Effector CD4-positive, alpha-beta T cell (primary cell): Measurements from ENCODE around the gene GRN.
A peak's percentile ranks its signal among the peaks of the same experiment; 100 is the strongest.

Experiments
- DNase-seq: peaks from one replicate; pipeline ENCODE4 v3.0.0-alpha.2; 2020
- total RNA-seq: gene quantifications from one replicate; lab custom pipeline; 2026; lab: John Stamatoyannopoulos, UW

The GRN gene
- total RNA-seq: 8.4 reads per million, percentile 28 among the genes with 10 or more reads in this experiment

DNA sequence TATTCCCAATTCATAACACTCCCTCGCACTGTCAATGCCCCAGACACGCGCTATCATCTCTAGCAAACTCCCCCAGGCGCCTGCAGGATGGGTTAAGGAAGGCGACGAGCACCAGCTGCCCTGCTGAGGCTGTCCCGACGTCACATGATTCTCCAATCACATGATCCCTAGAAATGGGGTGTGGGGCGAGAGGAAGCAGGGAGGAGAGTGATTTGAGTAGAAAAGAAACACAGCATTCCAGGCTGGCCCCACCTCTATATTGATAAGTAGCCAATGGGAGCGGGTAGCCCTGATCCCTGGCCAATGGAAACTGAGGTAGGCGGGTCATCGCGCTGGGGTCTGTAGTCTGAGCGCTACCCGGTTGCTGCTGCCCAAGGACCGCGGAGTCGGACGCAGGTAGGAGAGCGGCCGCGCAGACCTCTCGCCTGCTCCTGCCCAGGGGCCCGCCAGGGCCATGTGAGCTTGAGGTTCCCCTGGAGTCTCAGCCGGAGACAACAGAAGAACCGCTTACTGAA, at the start of gene GRN:
TSS of gene GRN (plus strand) at position 364 of the 515 bp plus-strand sequence. CDS start 3,863 bp downstream, outside the sequence.
- peak; percentile 74 for DNase-seq

DNA sequence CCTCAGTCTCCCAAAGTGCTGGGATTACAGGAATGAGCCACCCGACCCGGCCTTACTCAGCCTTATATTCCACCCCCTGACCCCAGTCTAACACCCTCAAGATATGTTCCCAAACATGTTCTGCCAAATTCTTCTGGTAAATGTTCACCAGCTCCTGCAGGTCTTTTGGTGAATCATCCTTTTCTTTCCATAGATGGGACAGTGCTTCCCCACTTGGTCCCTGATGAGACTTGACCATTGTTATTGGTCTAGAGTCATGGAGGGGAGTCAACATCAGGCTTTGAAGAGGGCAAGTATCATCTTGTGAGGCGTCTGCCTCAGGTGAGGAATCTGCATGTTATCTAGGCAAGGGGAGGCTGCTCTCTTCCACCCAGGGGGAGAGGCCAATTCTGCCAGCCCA, 47.1 kb upstream of the GRN start:
- DNase-seq: no peak

DNA sequence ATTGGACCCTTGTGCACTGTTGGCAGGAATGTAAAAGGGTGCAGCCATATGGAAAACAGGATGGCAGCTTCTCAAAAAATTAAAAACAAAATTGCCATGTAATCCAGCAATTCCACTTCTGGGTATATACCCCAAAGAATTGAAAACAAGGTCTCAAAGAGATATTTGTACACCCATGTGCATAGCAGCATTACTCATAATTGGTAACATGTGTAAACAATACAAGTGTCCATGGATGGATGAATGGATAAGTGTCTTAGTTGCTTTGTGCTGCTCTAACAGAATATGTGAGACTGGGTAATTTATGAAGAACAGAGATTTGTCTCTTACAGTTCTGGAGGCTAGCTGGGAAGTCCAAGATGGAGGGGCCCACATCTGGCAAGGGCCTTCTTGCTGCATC, 40.5 kb upstream of the GRN start:
- DNase-seq: no peak

DNA sequence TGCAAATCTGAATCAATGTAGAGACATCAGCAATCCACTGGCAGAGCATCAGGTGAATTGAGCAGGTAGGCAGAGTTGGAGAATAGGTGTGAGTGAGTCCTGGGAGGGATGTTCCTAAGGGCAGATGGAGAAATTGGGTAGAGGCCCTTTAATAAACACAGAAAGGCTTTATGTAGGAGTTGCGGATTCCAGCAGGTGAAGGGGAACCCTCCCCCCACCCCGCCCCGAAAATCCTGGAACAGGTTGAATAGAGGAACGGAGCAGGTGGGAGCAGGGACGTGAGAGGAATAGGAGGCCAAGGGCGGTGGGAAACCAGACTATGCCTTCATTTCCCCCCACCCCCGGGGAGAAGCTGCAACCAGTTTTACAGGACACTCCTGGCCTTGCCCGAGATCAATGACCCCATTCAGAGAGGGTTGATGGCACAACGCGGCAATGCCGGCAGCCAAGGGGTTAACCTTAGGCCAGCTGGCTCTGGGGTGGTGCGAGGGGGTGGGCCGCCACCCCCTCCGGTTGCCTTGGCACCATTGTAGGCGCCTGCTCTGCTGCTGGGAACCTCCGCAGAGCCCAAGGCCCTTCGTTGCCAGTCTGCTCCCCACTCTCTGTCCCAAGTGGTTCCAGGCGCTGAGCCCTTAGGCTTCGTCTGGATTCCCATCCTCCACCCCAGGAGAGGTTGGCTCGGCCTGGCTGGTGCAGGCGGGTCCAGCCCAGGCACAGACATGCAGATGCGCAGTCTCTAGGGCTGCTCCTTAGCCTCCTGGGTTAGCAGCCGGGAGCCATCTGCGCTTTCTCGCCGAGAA, 37.5 kb upstream of the GRN start:
- DNase-seq: no peak

DNA sequence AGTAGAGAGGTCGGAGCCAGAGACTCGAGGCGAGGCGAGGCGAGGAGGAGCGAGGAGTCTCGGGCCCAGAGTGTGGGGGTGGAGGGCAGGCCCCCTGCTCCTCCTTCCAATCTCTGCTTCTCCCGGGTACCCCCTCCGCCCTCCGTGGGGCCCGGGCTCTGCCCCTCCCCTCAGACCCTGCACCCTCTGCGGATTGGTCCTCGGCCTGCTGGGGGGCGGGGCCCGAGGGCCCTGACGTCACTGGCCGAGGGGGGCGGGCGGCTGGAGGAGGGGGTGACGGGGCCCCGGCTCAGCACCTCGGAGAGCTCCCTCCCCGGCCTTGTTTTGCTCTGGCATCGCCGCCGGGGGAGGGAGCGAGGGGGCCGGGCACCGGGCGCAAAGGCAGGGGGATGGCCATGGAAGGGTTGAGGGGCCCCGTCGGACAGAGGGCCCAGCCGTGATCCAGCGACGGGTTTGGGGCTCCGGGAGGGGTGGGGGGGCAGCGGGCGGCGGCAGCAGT, 36.7 kb upstream of the GRN start, which contains the start of gene RUNDC3A:
TSS of gene RUNDC3A (plus strand) at position 282 of the 499 bp plus-strand sequence. CDS start 232 bp downstream, outside the sequence.
- peak; percentile 79 for DNase-seq

DNA sequence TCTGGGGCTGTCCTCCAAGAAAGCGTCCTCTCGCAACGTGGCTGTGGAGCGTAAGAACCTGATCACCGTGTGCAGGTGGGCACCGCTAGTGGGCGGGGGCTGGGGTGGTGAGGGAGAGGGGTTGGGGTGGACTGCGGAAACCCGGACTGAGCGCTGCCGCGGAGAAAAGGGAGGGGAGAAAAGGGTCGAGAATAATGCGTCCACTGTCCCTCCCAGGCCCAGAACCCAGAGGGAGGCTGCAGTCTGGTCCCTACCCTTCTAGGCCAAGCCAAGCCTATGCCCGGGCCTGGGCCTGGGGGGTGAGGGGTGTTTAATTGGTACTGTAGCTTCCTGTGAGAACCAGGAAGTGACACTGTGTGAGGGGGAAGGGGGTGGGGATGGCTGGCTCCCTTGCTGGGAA, 36.2 kb upstream of the GRN start:
- no peak for DNase-seq

DNA sequence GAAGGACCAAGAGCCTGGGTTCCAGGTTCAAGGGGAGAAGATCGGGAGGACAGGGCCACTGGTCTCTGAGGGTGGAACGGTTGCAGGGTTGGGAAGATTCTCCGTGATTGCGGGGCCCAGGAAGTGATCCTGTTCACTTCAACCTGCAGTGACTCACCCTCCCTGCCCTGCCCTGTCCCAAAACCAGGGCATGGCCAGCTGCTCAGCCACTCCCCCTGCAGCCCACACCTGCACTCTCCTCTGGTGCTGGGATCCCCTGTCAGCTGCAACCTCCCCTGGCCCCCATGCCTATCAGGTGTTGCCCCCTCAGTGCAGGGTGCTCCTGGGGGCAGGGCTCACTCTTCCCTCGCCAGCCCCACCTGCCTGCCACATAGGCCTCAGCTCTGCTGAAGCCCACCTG, 35.6 kb upstream of the GRN start:
- DNase-seq: no peak

DNA sequence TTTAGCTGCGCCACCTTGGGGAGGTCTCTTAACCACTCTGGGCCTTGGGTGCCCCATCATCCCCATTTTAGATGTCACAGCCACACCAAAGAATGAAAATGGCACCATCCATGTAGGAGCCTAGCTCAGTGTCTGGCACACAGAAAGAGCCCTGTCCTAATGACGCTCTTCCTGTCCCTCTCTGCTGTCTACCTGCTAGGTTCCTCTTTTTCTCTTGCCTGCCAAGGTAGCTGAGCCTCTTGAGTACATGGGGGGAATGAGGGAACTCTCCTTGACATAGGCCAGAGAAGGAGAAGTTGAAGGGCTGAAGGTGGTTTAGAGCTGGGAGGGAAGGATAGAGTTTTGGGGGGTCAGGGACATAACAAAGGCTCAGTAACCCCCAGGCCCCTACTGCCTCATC, 34.9 kb upstream of the GRN start:
- DNase-seq: no peak

DNA sequence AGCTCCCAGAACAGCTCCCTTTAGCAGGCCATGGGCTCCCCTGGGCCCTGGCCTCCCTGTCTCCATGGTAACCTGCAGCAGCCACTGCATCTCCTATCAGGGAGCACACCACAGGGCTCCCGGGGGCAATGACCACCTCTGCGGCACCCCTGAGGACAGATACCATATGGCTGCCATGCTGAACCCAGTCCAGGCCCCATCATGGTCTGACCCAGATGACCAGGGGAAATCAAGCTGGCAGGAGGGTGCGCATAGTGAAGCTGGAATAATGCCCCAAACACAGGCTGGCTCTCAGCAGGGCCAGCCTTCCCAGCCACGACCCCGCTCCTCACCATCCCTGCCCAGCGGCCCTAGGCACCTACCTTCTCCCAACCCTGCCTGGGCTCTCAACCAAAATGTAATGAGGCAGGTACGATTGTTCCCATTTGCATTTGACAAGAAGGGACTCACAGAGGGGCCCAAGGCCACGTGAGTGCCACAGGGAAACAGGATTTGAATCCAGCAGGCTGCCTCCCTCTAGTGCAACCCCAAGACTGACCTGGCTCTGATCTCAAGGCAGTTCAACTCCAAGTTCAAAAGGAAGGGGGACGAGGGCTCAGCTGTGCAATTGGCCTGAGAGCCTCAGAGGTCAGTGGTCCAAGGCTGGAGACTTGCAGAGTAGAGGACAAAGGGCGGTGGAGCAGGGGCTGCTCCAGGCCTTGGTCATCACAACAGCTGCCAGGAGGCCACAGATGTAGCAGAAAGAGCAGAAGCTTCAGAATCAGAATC, 34.3 kb upstream of the GRN start:
- no peak for DNase-seq

DNA sequence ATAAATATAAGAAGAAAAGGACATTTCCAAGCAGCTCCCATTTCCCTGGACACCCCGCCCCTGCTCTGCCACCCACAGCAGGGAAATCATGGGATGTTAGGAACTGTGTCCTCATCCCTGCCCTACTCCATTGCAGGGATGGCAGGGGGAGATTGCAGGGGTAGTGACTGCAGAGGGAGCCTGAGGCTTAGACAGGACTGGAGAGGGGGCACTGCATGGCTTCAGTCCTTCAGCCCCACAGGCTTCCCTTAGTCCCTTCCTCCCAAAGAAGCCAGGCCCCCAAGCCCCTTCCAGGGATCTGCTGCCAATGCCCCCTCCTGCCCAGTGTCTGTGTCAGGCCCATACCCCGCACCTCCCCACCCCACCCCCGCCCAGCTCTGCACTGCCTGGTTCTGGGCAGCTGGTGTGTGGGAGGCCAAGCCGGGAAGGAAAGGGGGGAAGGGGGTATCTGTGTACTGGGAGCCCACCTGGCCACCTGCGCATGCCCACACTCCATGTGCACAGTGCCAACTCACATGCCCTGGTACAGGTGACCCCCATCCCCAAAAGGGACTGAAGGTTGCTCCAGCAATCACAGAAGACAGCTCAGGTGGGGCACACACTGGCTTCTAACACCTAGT, 33.4 kb upstream of the GRN start:
- DNase-seq: no peak

DNA sequence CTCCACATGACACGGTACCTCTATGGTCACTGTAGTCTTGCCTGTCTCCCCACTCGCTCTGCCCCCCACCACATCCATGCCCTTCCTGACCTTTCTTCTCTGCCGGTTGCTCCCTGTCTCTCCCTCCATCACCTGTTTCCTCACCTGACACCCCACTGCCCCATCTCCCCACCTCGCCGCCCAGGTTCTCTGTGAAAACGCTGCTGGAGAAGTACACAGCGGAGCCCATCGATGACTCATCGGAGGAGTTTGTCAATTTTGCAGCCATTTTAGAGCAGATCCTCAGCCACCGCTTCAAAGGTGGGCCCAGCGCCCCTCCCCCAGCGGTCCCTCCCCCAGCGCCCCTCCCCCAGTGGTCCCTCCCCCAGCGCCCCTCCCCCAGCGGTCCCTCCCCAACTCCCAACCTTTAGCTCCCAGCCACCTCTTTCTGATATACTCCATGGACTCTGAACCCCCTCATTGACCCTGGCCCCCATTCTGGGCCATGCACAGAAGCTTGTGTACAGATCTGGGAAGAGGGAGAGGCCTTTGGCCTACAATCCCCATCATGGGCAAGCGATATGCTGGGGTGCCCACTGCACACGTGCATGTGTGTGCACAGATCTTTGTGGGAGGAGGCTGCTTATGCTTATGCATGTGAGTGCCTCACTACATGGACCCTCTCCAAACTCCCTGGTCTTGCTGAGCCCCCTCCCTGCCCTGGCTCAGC, 32.6 kb upstream of the GRN start:
- no peak for DNase-seq

DNA sequence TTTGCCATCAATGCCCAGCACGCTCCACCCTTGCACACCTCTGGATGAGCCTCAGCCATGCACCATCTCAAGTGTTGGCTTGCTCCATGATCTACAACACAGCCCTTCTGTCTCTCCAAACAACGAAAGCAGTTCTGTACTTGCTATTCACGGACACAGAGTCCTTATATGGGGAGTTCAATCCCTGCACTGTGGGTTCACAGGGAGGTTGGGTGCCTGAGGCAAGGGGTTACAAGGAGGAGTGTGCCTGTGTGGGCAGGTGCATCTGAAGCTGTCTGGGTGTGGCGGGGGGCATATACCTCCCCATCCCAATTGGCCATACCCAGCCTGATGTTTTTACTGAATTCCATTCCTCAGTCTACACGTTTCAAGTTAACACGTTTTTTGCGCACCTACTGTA, 31.1 kb upstream of the GRN start:
- no peak for DNase-seq

DNA sequence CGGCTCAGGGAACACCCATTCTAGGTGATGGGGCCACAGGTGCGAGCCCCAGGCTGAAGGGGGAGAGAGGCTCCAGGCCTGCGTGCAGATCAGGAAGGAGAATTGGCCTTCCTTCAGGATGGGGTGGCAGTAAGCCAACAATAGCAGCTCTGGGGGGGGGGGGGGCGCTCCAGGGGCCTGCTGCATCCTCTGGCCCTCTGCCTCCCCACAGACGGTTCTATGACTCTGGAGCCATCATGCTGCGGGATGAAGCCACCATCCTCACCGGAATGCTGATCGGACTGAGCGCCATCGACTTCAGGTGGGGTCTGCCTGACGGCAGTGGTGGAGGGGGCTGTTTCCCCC, 30.6 kb upstream of the GRN start:
- no peak for DNase-seq

DNA sequence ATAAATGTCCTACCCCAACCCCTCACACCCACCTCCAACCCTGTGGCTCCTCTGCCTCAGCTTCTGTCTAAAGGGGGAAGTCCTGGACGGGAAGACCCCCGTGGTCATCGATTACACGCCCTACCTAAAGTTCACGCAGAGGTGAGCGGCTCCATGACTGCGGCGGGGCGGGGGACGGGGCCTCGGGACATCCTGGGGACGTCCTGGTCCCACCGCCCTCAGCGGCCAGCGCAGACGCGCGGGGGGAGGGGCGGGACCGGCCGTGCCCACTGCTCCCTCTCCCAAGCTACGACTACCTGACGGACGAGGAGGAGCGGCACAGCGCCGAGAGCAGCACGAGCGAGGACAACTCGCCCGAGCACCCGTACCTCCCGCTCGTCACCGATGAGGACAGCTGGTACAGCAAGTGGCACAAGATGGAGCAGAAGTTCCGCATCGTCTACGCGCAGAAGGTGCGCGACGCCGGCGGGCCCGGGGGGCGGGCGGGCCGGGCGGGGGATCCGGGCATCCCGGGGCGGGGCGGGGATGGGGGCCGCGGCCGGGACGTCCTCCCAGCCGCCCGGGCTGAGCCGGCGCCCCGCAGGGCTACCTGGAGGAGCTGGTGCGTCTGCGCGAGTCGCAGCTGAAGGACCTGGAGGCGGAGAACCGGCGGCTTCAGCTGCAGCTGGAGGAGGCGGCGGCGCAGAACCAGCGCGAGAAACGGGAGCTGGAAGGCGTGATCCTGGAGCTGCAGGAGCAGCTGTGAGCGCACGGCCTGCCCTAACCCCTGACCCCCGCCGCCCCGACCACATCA, 30.0 kb upstream of the GRN start:
- no peak for DNase-seq

DNA sequence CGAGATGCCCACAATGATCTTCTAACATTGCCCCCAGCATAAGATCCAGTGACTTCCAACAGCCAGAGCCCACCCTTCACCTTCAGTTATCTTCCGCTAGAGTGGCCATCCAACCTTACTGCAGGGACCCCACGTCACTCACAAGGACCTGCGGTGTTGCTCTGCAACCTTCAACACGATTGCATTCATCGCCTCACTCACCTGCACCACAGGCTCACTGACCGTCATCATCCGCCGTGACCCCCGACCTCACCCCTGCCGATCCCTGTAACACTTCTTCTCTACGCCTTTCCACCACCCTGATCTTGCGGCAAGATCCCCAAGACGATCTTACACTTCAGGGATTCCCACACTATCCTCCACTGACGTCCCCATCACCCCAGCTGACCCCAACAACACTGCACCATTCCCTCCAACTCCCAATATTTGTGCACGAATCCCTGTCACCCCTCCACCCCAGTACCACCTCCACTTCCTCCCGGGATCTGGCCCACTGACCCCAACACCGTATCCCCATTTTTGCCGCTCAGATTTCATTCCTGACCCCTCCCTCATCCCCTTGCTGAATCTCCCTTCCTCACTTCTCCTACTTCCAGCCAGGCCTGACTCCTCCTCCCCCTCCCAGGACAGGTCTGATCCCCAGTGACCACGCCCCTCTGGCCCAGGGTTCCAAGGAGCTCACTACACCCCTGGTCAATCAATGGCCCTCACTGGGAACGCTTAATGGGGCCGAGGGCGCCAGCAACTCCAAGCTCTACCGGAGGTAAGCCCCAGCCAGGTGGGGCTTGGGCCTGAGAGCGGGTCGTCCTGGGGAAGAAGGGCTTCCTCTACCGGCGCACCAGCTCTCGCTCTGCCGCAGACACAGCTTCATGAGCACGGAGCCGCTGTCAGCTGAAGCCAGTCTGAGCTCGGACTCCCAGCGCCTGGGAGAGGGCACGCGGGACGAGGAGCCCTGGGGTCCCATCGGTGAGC, 29.1 kb upstream of the GRN start:
- DNase-seq: no peak

DNA sequence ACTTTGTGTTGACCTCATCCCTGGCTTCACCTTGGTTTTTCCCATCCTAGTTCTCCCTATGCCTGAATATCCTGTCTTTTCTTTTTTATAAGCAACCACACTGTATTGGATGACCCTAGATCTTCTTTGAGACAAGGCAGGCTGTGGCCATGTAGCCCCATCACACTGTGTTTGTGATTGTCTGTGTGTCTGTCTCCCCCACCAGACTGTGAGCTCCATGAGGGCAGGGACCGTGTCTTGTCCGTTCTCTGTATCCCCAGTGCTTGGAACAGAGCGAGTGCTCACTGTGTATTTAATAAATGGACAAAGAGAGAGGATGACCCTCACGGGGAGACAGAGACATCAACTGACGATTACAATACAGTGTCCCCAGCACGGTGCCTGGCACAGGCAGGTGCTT, 27.6 kb upstream of the GRN start:
- DNase-seq: no peak

DNA sequence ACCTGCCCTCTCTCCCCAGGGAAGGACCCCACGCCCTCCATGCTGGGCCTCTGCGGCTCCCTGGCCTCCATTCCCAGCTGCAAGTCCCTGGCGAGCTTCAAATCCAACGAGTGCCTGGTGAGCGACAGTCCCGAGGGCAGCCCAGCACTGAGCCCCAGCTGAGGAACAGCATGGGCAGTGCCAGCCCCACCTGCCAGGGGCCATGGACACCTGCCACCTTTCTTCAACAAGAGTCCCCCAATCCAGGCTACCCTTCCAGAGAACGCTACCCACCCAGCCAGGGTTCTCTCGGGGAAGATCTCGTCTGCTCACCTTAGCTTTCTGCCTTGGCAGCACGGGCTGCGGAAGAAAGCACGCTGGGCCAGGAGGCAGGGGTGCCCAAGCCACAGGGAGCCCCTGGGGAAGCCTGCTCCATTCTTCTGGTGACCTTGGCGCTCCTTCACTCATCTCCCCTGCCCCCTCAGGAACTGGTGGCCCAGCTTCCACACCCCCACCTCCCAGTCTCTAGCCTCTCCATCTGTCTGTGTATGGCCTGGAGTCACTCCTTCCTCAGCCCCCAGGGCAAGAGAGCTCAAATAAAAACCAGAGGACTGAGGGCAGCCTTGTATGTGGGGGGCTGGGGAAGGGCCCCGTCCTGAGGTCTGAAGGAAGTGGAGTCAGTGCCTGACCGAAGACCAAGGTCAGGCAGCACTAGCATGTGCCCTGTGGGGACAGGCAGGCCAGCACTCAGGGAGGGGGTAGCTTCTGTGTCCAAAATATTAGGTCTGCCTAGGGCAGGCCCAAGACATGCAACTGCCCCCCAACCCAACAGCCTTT, 26.8 kb upstream of the GRN start:
- no peak for DNase-seq

DNA sequence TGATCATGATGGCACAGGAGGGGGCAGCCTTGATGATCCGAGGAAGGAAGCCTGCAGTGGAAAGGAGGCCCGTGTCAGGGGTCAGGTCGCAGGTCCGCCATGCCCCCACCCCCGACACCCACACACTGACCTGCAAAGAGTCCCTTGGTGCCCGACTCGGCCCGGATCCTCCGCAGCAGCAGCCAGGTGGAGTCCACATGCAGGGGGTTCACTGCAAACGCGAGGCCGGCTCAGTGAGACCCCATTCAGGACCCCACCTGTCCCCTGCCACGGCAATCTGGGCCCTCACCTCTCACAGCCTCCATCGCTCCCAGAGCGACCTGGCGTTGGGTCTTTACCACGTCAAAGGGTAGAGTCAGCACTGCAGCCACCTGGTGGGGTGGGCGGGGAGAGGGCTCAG, 25.0 kb upstream of the GRN start:
- no peak for DNase-seq
